ENCODE data around the gene ENO4. TPM values are rescaled to one million over a fixed set of nuclear protein-coding genes. Genes with fewer than 3 reads are reported as not detected.

Gene ENO4, protein sequence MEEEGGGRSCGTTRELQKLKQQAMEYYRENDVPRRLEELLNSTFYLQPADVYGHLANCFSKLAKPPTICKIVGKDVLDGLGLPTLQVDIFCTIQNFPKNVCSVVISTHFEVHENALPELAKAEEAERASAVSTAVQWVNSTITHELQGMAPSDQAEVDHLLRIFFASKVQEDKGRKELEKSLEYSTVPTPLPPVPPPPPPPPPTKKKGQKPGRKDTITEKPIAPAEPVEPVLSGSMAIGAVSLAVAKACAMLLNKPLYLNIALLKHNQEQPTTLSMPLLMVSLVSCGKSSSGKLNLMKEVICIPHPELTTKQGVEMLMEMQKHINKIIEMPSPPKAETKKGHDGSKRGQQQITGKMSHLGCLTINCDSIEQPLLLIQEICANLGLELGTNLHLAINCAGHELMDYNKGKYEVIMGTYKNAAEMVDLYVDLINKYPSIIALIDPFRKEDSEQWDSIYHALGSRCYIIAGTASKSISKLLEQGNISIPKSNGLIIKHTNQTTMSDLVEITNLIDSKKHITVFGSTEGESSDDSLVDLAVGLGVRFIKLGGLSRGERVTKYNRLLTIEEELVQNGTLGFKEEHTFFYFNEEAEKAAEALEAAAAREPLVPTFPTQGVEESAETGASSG
- total RNA-seq: not detected

DNA sequence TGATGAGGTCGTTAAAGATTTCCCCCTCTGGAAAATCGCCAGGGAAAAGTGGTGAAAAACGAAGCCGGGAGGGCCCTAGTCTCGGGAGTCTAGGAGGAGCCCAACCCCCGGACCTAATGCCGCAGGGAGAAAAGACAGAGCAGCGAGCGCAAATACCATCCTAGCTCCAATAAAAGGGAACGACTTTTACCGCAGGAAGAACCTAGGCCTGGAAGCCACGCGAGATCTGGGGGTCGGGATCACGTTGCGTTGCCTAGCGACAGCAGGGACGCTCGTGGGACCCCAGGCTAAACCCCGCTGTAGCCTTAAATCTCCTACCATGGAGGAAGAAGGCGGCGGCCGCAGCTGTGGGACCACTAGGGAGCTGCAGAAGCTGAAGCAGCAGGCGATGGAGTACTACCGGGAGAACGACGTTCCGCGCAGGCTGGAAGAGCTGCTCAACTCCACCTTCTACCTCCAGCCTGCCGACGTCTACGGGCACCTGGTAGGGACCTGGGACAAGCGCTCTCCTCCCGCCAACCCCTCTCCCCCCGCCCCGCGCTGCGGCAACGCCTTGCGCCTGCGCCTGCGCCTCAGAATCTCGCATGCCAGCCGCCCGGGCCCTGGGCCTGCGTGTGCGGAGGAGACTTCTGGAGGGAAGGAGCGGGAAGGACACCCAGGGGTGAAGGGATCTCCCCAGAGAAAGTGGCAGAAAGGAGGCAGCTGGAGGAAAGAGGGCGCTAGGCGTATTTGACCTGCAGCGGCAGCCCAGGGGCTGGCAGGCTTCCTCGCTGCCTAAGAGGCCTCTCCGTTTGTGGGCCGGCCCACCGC, at the start of gene ENO4:
TSS of gene ENO4 (plus strand) at position 252 of the 810 bp plus-strand sequence. CDS start at position 320, 68 bp downstream.
- POLR2A ChIA-PET: no interaction called here
- no peak within 1 kb of the TSS for H3K27ac Mint-ChIP-seq
- ATAC-seq: peak; percentile 33

DNA sequence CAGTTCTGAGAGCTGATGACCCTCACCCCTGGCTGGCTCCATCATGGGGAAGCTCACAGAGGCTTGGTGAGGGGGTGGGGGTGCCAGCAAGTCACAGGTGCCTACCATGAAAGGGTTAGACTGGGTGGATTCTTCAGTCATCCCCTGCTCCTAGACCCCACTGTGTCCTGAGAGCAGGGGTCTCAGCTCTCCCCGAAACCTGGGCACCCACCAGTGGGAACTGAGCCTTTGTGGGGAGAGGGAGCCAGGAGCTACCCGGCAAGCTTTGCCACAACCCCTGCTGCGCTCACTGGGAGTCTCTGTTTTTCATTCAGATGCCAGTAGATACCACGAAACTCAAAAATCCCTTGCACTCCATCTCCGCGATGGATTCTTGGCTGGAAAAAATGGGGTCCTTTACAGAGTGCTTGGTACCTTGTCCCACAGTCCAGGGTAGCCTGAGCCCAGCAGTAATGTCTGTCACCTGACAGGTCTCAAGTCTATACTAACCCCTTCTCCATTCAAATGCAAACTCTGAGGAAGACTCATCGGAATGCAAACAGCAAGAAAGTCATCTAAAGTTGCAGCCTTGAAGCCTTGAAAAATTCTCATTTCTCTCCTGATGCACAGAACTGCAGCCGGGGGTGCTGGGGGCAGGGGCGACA, 48.9 kb upstream of the ENO4 start:
- no peaks in the 10 kb centered on the region for H3K36me3 Mint-ChIP-seq (ENCODE audit: low read depth)
- ATAC-seq (no peak), DNase-seq (no peak)
- no peak overlapping the region for H3K27ac Mint-ChIP-seq
- ChIA-PET POLR2A (no interaction called here), CTCF (interaction anchor here (6.6 to 8.6 kb wide), 2 partner anchors 12 to 375 kb away, joined by 42 to 120 read pairs; no protein-coding TSS in a partner anchor)
- peaks cover 2% of the 10 kb centered on the region for H3K4me1 Mint-ChIP-seq (ENCODE audit: low read depth)
- H3K9me3 Mint-ChIP-seq (ENCODE audit: insufficient read depth): no peaks in the 10 kb centered on the region
- peaks cover 2% of the 10 kb centered on the region for H3K27me3 Mint-ChIP-seq (ENCODE audit: low read depth)
- no peak overlapping the region for H3K4me3 Mint-ChIP-seq

More for the DNA sequence above, at the start of gene ENO4:
- Mint-ChIP-seq H3K36me3 (ENCODE audit: low read depth) (no peaks in the 10 kb centered on the region), H3K4me1 (ENCODE audit: low read depth) (peaks cover 5% of the 10 kb centered on the region), H3K4me3 (no peak within 1 kb of the TSS), H3K27me3 (ENCODE audit: low read depth) (peaks cover 44% of the 10 kb centered on the region), H3K9me3 (ENCODE audit: insufficient read depth) (no peaks in the 10 kb centered on the region)
- CTCF ChIA-PET: no interaction called here
- DNase-seq: no peak

DNA sequence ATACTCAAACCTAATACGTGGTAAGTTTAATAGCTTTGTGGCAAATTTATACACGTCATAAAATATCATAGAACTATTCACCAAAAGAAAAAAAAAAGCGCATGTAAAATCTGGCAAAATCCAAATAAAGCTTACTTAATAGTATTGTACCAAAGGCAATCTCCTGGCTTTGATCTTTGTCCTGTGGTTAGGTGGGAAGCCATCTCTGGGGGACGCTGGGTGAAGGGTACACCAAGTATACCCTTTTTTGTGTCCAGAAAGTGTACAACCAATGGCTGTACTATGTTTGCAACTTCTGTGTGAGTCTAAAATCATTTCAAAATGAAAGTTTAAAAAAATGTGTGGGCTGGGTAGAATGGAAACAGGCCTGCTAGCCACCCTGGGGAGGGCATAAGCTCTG, 47.6 kb upstream of the ENO4 start:
- no peak overlapping the region for H3K27ac Mint-ChIP-seq
- ATAC-seq (no peak), DNase-seq (no peak)
- ChIA-PET CTCF (interaction anchor here (6.6 to 8.6 kb wide), 2 partner anchors 13 to 373 kb away, joined by 42 to 120 read pairs; no protein-coding TSS in a partner anchor), POLR2A (no interaction called here)
- H3K27me3 Mint-ChIP-seq (ENCODE audit: low read depth): peaks cover 2% of the 10 kb centered on the region
- no peaks in the 10 kb centered on the region for H3K9me3 Mint-ChIP-seq (ENCODE audit: insufficient read depth)
- H3K4me1 Mint-ChIP-seq (ENCODE audit: low read depth): peaks cover 2% of the 10 kb centered on the region
- no peak overlapping the region for H3K4me3 Mint-ChIP-seq
- no peaks in the 10 kb centered on the region for H3K36me3 Mint-ChIP-seq (ENCODE audit: low read depth)

DNA sequence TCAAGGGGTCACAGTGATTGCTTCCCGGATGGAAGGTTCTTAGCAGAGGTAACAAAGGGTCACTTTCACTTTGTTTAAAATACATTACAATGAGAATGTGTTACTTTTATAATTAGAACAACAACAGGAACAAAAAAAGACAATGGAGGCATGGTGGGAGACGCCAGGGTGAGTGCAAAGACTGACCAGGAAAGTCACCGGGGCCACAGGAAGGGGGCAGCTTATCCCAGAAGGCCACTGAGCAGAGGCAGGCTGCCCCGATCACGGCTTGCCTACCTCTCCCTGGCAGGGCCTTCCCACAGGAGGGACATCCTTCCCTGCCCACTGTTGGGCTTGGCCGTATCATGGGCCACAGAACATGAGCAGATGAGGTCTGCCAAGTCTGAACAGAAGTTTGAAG, 46.8 kb upstream of the ENO4 start:
- DNase-seq (no peak), ATAC-seq (no peak)
- Mint-ChIP-seq H3K36me3 (ENCODE audit: low read depth) (no peaks in the 10 kb centered on the region), H3K27ac (no peak overlapping the region), H3K4me1 (ENCODE audit: low read depth) (no peaks in the 10 kb centered on the region), H3K9me3 (ENCODE audit: insufficient read depth) (no peaks in the 10 kb centered on the region), H3K27me3 (ENCODE audit: low read depth) (peaks cover 2% of the 10 kb centered on the region), H3K4me3 (no peak overlapping the region)
- ChIA-PET POLR2A (no interaction called here), CTCF (interaction anchor here (6.6 to 8.6 kb wide), 2 partner anchors 14 to 373 kb away, joined by 42 to 120 read pairs; no protein-coding TSS in a partner anchor)

DNA sequence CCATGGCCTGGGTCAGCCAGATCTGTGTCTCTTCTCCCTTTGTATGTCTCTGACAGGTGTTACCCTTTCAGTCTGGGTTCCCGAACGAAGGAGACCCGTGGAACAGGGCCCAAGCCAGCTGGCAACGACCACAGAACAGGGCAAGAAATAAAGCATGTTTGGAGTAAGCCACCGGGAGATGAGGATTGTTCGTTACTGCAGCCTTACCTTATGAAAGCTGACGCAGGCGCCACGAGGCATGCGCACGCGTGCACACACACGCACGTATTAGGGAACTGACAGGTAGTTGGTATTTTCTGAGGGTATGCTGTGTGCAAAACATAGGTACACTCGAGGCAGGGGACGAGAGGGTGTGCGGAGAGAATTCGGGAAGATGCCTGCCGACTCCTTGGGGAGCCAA, 46.4 kb upstream of the ENO4 start:
- Mint-ChIP-seq H3K36me3 (ENCODE audit: low read depth) (no peaks in the 10 kb centered on the region), H3K27me3 (ENCODE audit: low read depth) (peaks cover 2% of the 10 kb centered on the region), H3K9me3 (ENCODE audit: insufficient read depth) (no peaks in the 10 kb centered on the region), H3K4me1 (ENCODE audit: low read depth) (no peaks in the 10 kb centered on the region), H3K4me3 (no peak overlapping the region), H3K27ac (no peak overlapping the region)
- ATAC-seq: no peak
- CTCF ChIA-PET: no interaction called here
- POLR2A ChIA-PET: no interaction called here
- DNase-seq: no peak

DNA sequence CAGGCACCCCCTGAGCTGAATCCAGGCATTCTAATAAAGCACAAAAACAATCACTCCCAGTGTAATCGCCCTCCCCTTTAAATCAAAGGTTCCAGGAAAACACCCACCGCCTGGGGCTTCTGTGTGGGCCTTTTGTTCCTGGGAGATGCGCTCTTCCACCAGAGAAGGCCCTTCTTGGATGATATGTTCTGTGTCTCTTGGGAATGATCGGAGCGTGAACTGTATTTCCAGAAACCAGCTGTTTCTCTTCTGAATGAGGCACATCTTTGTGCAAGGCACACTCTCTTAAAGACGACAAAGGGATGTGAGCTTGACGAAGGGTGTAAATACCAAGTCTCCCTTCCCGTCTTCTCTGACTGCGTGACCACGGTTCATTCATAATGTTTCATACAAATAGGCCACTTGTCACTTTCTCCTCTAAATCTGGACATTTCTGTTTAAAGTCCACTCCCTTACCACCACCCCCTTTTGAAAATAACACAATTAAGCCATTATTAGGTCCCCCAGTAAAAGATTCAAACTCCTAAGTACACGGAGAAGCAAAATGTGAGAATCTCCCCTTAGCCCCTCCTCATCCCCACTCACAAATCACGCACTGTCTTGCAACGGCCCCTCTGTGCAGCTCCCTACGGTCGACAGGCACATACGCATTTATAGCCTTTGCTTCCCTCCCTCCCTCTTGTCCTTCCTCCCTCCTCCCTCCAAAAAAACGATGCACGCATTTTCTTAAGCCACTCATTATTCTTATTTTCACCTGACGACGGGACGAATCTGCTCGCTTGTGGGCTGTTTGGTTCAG, 45.6 kb upstream of the ENO4 start:
- no peaks in the 10 kb centered on the region for H3K36me3 Mint-ChIP-seq (ENCODE audit: low read depth)
- DNase-seq: no peak
- no peak overlapping the region for H3K27ac Mint-ChIP-seq
- no peaks in the 10 kb centered on the region for H3K27me3 Mint-ChIP-seq (ENCODE audit: low read depth)
- no peaks in the 10 kb centered on the region for H3K9me3 Mint-ChIP-seq (ENCODE audit: insufficient read depth)
- no peaks in the 10 kb centered on the region for H3K4me1 Mint-ChIP-seq (ENCODE audit: low read depth)
- POLR2A ChIA-PET: no interaction called here
- no peak for ATAC-seq
- CTCF ChIA-PET: no interaction called here
- no peak overlapping the region for H3K4me3 Mint-ChIP-seq

DNA sequence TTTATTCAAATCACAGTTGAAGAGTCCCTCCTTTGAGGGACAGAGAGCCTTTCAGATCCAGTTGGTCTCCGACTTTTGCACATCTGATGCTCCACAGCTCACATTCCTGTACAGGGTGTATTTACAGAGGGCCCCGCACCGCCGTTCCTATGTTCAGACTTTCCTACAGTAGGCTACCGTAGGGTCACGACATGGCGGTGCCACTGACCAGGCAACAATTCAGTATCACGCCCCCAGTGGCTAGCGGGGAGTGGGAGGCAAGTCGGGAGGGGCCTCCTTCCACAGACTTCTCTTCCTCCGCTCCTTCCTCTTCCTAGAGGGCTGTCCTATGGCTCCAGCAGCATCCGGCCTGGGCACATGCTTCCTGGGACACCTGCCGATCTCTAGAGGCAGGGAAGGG, 40.6 kb upstream of the ENO4 start:
- CTCF ChIA-PET: no interaction called here

DNA sequence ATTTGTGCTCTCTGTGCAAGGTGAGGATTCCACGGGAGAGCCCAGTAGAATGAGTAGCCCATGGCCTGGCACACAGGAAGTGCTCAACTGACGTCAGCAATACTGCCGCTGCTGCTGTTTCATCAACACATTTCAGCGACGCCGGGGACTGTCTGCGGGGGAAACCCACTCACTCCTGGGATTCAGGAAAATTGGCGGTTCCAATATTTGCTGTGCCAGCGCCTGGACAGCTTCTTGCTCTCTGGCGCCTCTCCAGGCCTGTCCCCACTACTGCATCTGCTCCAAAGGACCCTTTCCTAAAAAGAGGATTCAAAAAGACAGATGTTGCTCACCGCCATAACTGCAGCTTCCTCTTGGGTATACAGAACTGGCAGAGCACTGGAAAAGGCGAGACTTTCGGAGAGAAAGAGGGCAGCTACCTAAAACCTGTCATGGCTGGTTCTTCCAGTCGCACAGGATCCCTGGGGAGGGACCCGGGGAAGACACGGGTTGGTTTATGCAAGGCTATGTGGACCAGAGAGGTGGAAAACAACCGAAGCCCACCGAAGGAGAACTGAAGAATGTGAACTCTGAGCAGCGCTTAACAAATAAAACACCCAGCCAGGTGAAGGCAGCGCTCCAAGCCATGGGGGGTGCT, 39.7 kb upstream of the ENO4 start:
- no peak overlapping the region for H3K4me3 Mint-ChIP-seq
- H3K9me3 Mint-ChIP-seq (ENCODE audit: insufficient read depth): no peaks in the 10 kb centered on the region
- DNase-seq (no peak), ATAC-seq (no peak)
- H3K36me3 Mint-ChIP-seq (ENCODE audit: low read depth): no peaks in the 10 kb centered on the region
- H3K4me1 Mint-ChIP-seq (ENCODE audit: low read depth): no peaks in the 10 kb centered on the region
- no peak overlapping the region for H3K27ac Mint-ChIP-seq
- H3K27me3 Mint-ChIP-seq (ENCODE audit: low read depth): peaks cover 3% of the 10 kb centered on the region
- ChIA-PET CTCF (no interaction called here), POLR2A (no interaction called here)

More for the DNA sequence above, 40.6 kb upstream of the ENO4 start:
- no peaks in the 10 kb centered on the region for H3K9me3 Mint-ChIP-seq (ENCODE audit: insufficient read depth)
- H3K27me3 Mint-ChIP-seq (ENCODE audit: low read depth): peaks cover 3% of the 10 kb centered on the region
- no peaks in the 10 kb centered on the region for H3K36me3 Mint-ChIP-seq (ENCODE audit: low read depth)
- no peak overlapping the region for H3K4me3 Mint-ChIP-seq
- DNase-seq (no peak), ATAC-seq (no peak)
- POLR2A ChIA-PET: no interaction called here
- no peak overlapping the region for H3K27ac Mint-ChIP-seq
- H3K4me1 Mint-ChIP-seq (ENCODE audit: low read depth): no peaks in the 10 kb centered on the region

DNA sequence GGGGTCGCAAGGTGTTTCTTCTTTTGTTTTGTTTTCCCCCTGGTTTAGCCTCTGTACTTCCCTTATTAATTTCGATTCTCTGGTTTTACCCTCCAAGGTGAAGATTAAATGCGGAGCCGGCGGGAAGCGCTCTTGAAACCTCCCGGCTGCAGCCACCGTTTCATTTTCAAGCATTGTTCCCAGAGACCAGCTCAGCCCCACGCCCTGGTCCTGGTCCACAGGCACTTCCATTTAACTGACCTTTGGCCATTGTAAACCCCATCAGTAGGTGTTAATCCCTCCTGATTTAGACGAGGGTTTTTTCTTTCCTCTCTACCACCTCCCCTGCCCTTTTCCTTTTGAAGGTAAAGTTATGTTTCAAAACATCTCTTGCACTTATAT, 39.2 kb upstream of the ENO4 start:
- ChIA-PET CTCF (interaction anchor here (0.9 kb wide), 1 partner anchor 357 kb away, joined by 3 read pairs; no protein-coding TSS in a partner anchor), POLR2A (interaction anchor here (0.7 kb wide), 1 partner anchor 89 kb away, joined by 5 read pairs; no protein-coding TSS in a partner anchor)
- H3K4me1 Mint-ChIP-seq (ENCODE audit: low read depth): no peaks in the 10 kb centered on the region

DNA sequence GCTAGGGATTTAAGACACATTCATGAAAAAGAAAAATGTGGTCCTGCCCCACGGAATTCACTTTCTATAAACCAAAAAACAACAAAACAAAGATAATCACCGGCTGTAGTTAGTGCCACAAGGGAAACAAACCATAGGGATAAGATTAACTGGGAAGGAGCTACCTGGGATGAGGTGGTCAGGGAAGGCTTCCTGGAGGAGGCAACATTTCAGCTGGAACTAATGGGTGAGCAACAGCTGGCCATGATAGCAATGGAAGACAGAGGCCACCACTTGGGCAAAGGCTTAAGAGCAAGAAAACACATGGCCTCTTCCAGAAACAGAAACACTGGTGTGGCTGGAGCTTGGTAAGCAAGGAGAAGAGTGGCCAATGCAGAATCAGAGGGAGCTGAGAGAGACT, 38.4 kb upstream of the ENO4 start:
- H3K4me3 Mint-ChIP-seq: no peak overlapping the region
- H3K4me1 Mint-ChIP-seq (ENCODE audit: low read depth): no peaks in the 10 kb centered on the region
- ChIA-PET POLR2A (interaction anchor here (0.7 kb wide), 1 partner anchor 88 kb away, joined by 5 read pairs; no protein-coding TSS in a partner anchor), CTCF (interaction anchor here (0.9 kb wide), 1 partner anchor 356 kb away, joined by 3 read pairs; no protein-coding TSS in a partner anchor)
- ATAC-seq (no peak), DNase-seq (no peak)
- no peaks in the 10 kb centered on the region for H3K9me3 Mint-ChIP-seq (ENCODE audit: insufficient read depth)
- H3K36me3 Mint-ChIP-seq (ENCODE audit: low read depth): no peaks in the 10 kb centered on the region
- H3K27ac Mint-ChIP-seq: no peak overlapping the region
- H3K27me3 Mint-ChIP-seq (ENCODE audit: low read depth): peaks cover 3% of the 10 kb centered on the region

More for the DNA sequence above, 39.2 kb upstream of the ENO4 start:
- DNase-seq (no peak), ATAC-seq (no peak)
- H3K27me3 Mint-ChIP-seq (ENCODE audit: low read depth): peaks cover 3% of the 10 kb centered on the region
- H3K27ac Mint-ChIP-seq: no peak overlapping the region
- H3K4me3 Mint-ChIP-seq: no peak overlapping the region
- H3K9me3 Mint-ChIP-seq (ENCODE audit: insufficient read depth): no peaks in the 10 kb centered on the region
- no peaks in the 10 kb centered on the region for H3K36me3 Mint-ChIP-seq (ENCODE audit: low read depth)
